CD4-positive, CD25-positive, alpha-beta regulatory T cell (primary cell): Measurements from ENCODE around the gene CIC. TPM values are rescaled to one million over a fixed set of nuclear protein-coding genes. Genes with fewer than 3 reads are reported as not detected.
A peak's percentile ranks its signal among the peaks of the same experiment; 100 is the strongest.

Experiments used
- ATAC-seq, 2 donors: fragments of 150-1000 bp; cut with Tn5 transposase; one replicate each; pipeline ENCODE4 v1.10.0; 2021; ENCODE audit warnings: low read depth in 2 of 2, moderate number of reproducible peaks in 2 of 2, moderate library complexity in 1 of 2
- DNase-seq, 3 donors: peaks; one replicate each; pipeline versions ENCODE4 v3.0.0 to v3.0.0-alpha.2; 2012 to 2022; ENCODE audit warnings: mixed read lengths in 1 of 3
- H3K27ac ChIP-seq: one replicate; pipeline ENCODE4 v1.7.0; 2013; ENCODE audit warnings: mild to moderate bottlenecking, low read length; ENCODE audit not compliant: insufficient read depth, poor library complexity, severe bottlenecking
- H3K27me3 ChIP-seq: one replicate; pipeline ENCODE4 v1.7.0; 2013; ENCODE audit warnings: low read length; ENCODE audit not compliant: control insufficient read depth, insufficient read depth
- H3K36me3 ChIP-seq: one replicate; pipeline ENCODE4 v1.7.0; 2013; ENCODE audit warnings: mild to moderate bottlenecking, low read length, moderate library complexity; ENCODE audit not compliant: control insufficient read depth, insufficient read depth
- H3K4me1 ChIP-seq: 2 replicates; pipeline ENCODE4 v1.7.0; 2013; ENCODE audit warnings: mild to moderate bottlenecking, low read length; ENCODE audit not compliant: insufficient read depth, control insufficient read depth, poor library complexity, severe bottlenecking
- H3K4me3 ChIP-seq: one replicate; pipeline ENCODE4 v1.7.0; 2013; ENCODE audit warnings: low read depth, mild to moderate bottlenecking, low read length, moderate library complexity
- H3K9me3 ChIP-seq, 2 experiments: 1 replicate in 1 of 2; 2 replicates in 1 of 2; pipeline ENCODE4 v1.7.0; 2013; ENCODE audit warnings: low read length in 2 of 2, mild to moderate bottlenecking in 1 of 2, moderate library complexity in 1 of 2; ENCODE audit not compliant: control insufficient read depth in 2 of 2
- H3K27ac Mint-ChIP-seq, 3 donors: one replicate each; pipeline ENCODE4 v1.8.0; 2020 to 2022; ENCODE audit warnings: mild to moderate bottlenecking in 3 of 3, mixed read lengths in 3 of 3, moderate library complexity in 2 of 3
- H3K27me3 Mint-ChIP-seq: one replicate; pipeline ENCODE4 v1.8.0; 2022; ENCODE audit warnings: mild to moderate bottlenecking, mixed read lengths
- H3K36me3 Mint-ChIP-seq: one replicate; pipeline ENCODE4 v1.8.0; 2020; ENCODE audit warnings: mixed read lengths
- H3K4me1 Mint-ChIP-seq, 4 donors: one replicate each; pipeline ENCODE4 v1.8.0; 2020 to 2022; ENCODE audit warnings: mixed read lengths in 4 of 4, mild to moderate bottlenecking in 1 of 4
- H3K4me3 Mint-ChIP-seq, 4 donors: one replicate each; pipeline ENCODE4 v1.8.0; 2020 to 2022; ENCODE audit warnings: mild to moderate bottlenecking in 4 of 4, mixed read lengths in 4 of 4, moderate library complexity in 3 of 4
- H3K9me3 Mint-ChIP-seq, 7 donors: one replicate each; pipeline ENCODE4 v1.8.0; 2020 to 2022; ENCODE audit warnings: mixed read lengths in 7 of 7, mild to moderate bottlenecking in 3 of 7, moderate library complexity in 2 of 7
- polyA plus RNA-seq, 4 donors: library from polyadenylated mRNA; unstranded; fragments of 300-500 nt; fragmentation: Illumina TruSeq; gene quantifications; one replicate each; pipeline ENCODE4 v1.2.3, GENCODE V29; 2021
- total RNA-seq: library from RNA; stranded (reverse); gene quantifications from one replicate; pipeline ENCODE4 v1.2.3, GENCODE V29; 2022

CIC gene
- total and polyA plus RNA-seq, 5 donors from 2014 or later, result 0.41 to 124 (median 0.80) TPM

GRCh38 chr19:42250666-42251531 lies 18.2 kb upstream of the CIC start:
- Mint-ChIP-seq H3K4me3 (peak overlapping the region; percentile 41 to 84 (median 60)), H3K36me3 (no peaks in the 10 kb centered on the region), H3K4me1 (peaks cover 0 to 43% (median 18%) of the 10 kb centered on the region in 4 donors), H3K9me3 (no peaks in the 10 kb centered on the region), H3K27me3 (peaks cover 8% of the 10 kb centered on the region), H3K27ac (no peak overlapping the region)
- Histone ChIP-seq H3K27ac (peak overlapping the region; percentile 51), H3K36me3 (no peaks in the 10 kb centered on the region), H3K9me3 (no peaks in the 10 kb centered on the region), H3K4me3 (no peak overlapping the region), H3K27me3 (no peaks in the 10 kb centered on the region), H3K4me1 (peaks cover 37% of the 10 kb centered on the region)
- no peak for ATAC-seq
- peak in 1 of 3 donors; percentile 35 for DNase-seq

- Mint-ChIP-seq H3K36me3 (no peaks in the 10 kb centered on the region), H3K4me3 (peak overlapping the region; percentile 86 to 97 (median 92)), H3K4me1 (peaks cover 0 to 46% (median 17%) of the 10 kb centered on the region in 4 donors), H3K9me3 (no peaks in the 10 kb centered on the region), H3K27ac (peak overlapping the region; percentile 88 to 97 (median 89)), H3K27me3 (peaks cover 11% of the 10 kb centered on the region)
- DNase-seq (no peak), ATAC-seq (no peak)
- Histone ChIP-seq H3K27me3 (no peaks in the 10 kb centered on the region), H3K9me3 (no peaks in the 10 kb centered on the region), H3K4me3 (no peak overlapping the region), H3K36me3 (no peaks in the 10 kb centered on the region), H3K4me1 (peaks cover 38% of the 10 kb centered on the region), H3K27ac (no peak overlapping the region)
Observed at GRCh38 chr19:42251572-42252358, 17.3 kb upstream of the CIC start.

GRCh38 chr19:42252365-42253244 lies 16.4 kb upstream of the CIC start:
- H3K27ac ChIP-seq, result peak overlapping the region; percentile 96
- peaks cover 12% of the 10 kb centered on the region for H3K27me3 Mint-ChIP-seq
- no peak for ATAC-seq
- H3K9me3 Mint-ChIP-seq, result no peaks in the 10 kb centered on the region
- peaks cover 0 to 43% (median 16%) of the 10 kb centered on the region in 4 donors for H3K4me1 Mint-ChIP-seq
- no peaks in the 10 kb centered on the region for H3K27me3 ChIP-seq
- peak overlapping the region; percentile 89 to 97 (median 97) for H3K27ac Mint-ChIP-seq
- no peaks in the 10 kb centered on the region for H3K36me3 ChIP-seq
- no peaks in the 10 kb centered on the region for H3K36me3 Mint-ChIP-seq
- peak overlapping the region; percentile 91 to 97 (median 94) for H3K4me3 Mint-ChIP-seq
- peaks cover 38% of the 10 kb centered on the region for H3K4me1 ChIP-seq
- no peaks in the 10 kb centered on the region for H3K9me3 ChIP-seq
- peak overlapping the region; percentile 37 for H3K4me3 ChIP-seq
- no peak for DNase-seq

- Histone ChIP-seq H3K27ac (peak overlapping the region; percentile 96), H3K4me3 (peak overlapping the region; percentile 37), H3K36me3 (no peaks in the 10 kb centered on the region), H3K4me1 (peaks cover 38% of the 10 kb centered on the region), H3K27me3 (no peaks in the 10 kb centered on the region), H3K9me3 (no peaks in the 10 kb centered on the region)
- Mint-ChIP-seq H3K36me3 (no peaks in the 10 kb centered on the region), H3K27me3 (peaks cover 12% of the 10 kb centered on the region), H3K27ac (peak overlapping the region; percentile 79 to 97 (median 97)), H3K4me1 (peaks cover 0 to 43% (median 16%) of the 10 kb centered on the region in 4 donors), H3K9me3 (no peaks in the 10 kb centered on the region), H3K4me3 (peak overlapping the region; percentile 91 to 97 (median 94))
- DNase-seq (peak; percentile 45 to 69 (median 57)), ATAC-seq (peak; percentile 10 to 14)
Observed at GRCh38 chr19:42253245-42254088, 15.6 kb upstream of the CIC start.

GRCh38 chr19:42254089-42254849 lies 14.8 kb upstream of the CIC start:
- peak overlapping the region; percentile 80 to 93 (median 90) for H3K4me3 Mint-ChIP-seq
- peaks cover 0 to 43% (median 16%) of the 10 kb centered on the region in 4 donors for H3K4me1 Mint-ChIP-seq
- H3K9me3 Mint-ChIP-seq, result no peaks in the 10 kb centered on the region
- Histone ChIP-seq H3K9me3 (no peaks in the 10 kb centered on the region), H3K4me3 (peak overlapping the region; percentile 41), H3K27me3 (no peaks in the 10 kb centered on the region), H3K4me1 (peaks cover 38% of the 10 kb centered on the region), H3K27ac (peak overlapping the region; percentile 96), H3K36me3 (no peaks in the 10 kb centered on the region)
- ATAC-seq, result peak; percentile 44 to 50
- peaks cover 12% of the 10 kb centered on the region for H3K27me3 Mint-ChIP-seq
- peak overlapping the region; percentile 26 to 75 (median 73) for H3K27ac Mint-ChIP-seq
- DNase-seq, result peak; percentile 66 to 87 (median 83)
- no peaks in the 10 kb centered on the region for H3K36me3 Mint-ChIP-seq
